HG03571 (cell line): Measurements from ENCODE around the gene LAMC2.
"Not testable (repeated sequence)": the region's sequence is repeated elsewhere in the genome, so short reads cannot be mapped to it uniquely, and the experiment has no call there.

ENCODE experiments used
- ATAC-seq: cut with Tn5 transposase; IDR thresholded peaks from one replicate; pipeline ENCODE4 v1.9.1; 2021; ENCODE audit not compliant: unreplicated experiment

The LAMC2 gene

GRCh38 chr1:183185941-183186490, at the start of gene LAMC2:
TSS of gene LAMC2 (plus strand) at chr1:183186264. CDS start at chr1:183186353, 89 bp downstream.
- no peak for ATAC-seq

DNA sequence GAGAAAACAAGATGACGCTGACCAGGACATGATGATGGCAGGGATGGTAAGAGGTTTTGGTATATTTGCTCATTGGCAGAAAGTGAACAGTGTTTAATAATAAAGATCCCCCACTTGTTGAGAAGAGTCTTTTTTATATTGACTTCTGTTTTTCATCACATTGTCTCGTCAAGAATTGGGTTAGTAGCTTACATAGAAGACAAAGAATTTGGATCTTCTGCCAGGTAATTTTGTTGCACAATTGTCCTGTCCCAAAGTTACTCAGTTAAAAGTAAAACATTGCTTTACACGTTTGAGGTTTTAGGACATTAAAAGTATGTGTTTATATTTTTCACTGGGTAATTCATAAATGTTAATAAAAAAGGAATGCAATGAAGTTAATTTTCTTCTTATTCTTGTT, 48.3 kb upstream of the LAMC2 start:
- ATAC-seq = no peak

DNA sequence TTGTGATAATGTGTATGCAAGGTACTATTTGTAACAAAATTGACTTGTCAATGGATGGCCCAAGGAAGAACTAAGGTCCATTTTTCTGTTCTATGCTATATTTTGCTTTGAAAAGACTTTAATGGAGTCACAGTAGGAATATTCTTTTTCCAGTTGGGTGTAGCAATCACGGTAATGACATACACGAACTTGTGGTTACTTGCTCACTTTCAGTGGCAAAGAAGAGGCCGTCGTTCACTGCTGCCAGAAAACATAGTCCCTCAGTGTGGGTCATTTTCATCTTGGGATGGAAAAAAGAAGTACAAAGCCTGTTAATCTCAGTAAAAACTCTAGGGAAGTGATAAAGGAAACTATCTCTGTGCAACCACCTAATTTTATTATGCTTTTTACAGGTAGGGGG, 47.8 kb upstream of the LAMC2 start:
- no peak for ATAC-seq

- no peak for ATAC-seq
These were observed 46.7 kb upstream of the LAMC2 start for GRCh38 chr1:183139281-183139942.

GRCh38 chr1:183140633-183141032, 45.4 kb upstream of the LAMC2 start:
- ATAC-seq = no peak

DNA sequence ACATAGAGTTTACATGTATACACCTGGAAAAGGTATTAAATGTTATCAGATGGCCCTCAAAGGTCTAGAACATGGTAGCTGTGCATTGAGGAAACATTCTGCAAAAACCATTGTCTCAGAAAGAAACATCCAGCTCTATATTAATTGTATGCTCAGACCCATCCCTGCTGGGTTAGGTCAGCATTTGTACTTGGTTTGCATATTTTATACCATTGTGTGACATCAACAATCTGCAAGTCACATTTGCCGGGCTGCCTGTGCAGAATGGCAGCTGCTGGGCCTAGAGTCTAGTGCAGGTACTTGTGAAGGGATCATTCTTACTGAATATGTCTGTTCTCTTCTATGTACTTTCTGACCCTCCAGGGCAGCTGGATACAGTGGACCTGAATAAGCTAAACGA, 43.9 kb upstream of the LAMC2 start:
- no peak for ATAC-seq

DNA sequence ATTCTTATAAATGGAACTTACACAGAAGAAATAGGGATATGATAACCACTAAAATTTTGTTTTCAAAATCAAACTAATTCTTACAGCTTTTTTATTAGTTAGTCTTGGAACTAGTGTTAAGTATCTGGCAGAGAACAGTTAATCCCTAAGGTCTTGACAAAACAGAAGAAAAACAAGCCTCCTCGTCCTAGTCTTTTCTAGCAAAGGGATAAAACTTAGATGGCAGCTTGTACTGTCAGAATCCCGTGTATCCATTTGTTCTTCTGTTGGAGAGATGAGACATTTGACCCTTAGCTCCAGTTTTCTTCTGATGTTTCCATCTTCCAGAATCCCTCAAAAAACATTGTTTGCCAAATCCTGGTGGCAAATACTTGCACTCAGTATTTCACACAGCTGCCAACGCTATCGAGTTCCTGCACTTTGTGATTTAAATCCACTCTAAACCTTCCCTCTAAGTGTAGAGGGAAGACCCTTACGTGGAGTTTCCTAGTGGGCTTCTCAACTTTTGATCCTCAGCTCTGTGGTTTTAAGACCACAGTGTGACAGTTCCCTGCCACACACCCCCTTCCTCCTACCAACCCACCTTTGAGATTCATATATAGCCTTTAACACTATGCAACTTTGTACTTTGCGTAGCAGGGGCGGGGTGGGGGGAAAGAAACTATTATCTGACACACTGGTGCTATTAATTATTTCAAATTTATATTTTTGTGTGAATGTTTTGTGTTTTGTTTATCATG, 42.3 kb upstream of the LAMC2 start:
- no peak for ATAC-seq

- no peak for ATAC-seq
These were observed 41.3 kb upstream of the LAMC2 start for GRCh38 chr1:183144752-183145151.

GRCh38 chr1:183147735-183148134, 38.3 kb upstream of the LAMC2 start:
- no peak for ATAC-seq

GRCh38 chr1:183148599-183148998, 37.5 kb upstream of the LAMC2 start:
- no peak for ATAC-seq

DNA sequence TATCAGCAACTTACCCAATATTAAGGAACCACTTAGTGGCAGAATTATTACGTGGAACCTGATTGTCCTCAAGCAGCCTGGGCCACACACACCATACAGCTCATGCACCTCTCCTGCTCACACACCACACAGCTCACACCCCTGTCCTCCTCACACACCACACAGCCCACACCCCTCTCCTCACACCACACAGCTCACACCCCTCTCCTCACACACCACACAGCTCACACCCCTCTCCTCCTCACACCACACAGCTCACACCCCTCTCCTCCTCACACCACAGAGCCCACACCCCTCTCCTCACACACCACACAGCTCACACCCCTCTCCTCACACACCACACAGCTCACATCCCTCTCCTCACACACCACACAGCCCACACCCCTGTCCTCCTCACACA, 36.8 kb upstream of the LAMC2 start:
- no peak for ATAC-seq

DNA sequence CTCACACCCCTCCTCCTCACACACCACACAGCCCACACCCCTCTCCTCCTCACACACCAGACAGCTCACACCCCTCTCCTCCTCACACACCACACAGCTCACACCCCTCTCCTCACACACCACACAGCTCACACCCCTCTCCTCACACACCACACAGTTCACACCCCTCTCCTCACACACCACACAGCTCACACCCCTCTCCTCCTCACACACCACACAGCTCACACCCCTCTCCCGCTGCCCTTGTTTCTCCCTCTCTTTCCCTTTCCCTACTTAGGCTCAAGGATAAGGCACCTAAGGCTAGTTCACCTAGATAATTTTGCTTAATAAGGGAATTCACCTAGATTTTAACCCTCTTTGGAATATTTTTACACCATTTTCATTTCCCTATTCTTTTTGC, 36.0 kb upstream of the LAMC2 start:
- ATAC-seq = not testable (repeated sequence)

- ATAC-seq = no peak
These were observed 35.6 kb upstream of the LAMC2 start for GRCh38 chr1:183150445-183150844.

GRCh38 chr1:183152180-183152579, 33.9 kb upstream of the LAMC2 start:
- no peak for ATAC-seq

- no peak for ATAC-seq
These were observed 30.1 kb upstream of the LAMC2 start for GRCh38 chr1:183155939-183156338.

GRCh38 chr1:183159960-183160359, 26.1 kb upstream of the LAMC2 start:
- no peak for ATAC-seq

GRCh38 chr1:183161391-183161790, 24.7 kb upstream of the LAMC2 start:
- ATAC-seq = no peak

- ATAC-seq = no peak
These were observed 22.7 kb upstream of the LAMC2 start for GRCh38 chr1:183163316-183163715.

DNA sequence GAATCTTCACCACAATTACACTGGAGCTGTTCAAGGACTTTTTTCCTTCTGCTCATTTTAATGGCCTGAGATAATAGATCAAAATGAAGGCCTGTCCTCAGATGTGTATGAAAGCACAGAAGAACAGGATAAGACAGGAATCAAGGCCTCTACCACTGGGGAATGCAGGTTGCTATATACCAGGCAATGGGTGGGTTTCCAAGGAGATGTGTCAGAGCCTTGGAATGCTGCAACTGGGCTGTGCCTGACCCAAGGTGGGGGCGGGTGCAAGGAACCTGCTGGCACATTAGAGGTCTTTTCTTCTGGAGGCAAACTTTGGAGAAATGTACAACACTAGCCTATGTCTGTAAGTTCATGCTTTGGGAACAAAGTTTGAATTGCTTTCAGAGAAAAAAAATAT, 21.7 kb upstream of the LAMC2 start:
- ATAC-seq = no peak

DNA sequence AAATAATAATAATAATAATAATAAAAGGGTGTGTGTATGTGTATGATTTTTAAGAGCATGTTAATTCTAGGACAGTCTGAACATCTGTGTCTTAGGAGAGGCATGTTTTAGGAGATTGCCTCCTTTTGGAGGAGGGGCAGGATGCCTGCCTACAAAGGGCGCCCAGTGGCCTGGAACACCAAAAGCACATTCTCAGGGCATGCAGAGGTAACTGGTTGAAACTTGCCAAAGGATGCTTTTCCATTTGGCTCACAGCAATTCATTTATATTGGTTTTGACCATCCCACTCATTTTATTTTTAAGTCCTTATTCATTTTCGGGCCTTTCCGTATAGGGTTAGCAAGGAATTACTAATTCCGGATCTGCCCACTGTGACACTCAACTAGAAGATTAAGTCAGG, 21.1 kb upstream of the LAMC2 start:
- no peak for ATAC-seq

DNA sequence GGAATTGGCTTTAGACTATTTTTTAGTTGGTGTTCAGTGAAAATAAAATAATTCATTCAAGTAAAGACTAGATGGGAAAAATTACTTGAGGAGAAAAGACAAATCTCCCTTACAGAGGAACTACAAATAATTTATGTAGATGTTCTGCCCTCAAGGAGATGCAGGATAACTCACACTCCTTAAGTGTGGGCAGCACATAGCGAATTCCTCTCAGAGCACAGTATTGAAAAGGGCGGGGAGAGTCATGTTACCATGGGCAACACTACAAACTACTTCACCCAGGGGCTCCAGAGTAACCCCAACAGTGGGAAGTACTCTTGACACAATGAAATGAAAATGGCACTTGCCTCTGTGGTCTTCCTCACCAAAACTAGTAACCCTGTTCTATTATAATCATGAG, 20.6 kb upstream of the LAMC2 start:
- no peak for ATAC-seq

GRCh38 chr1:183166454-183166853, 19.6 kb upstream of the LAMC2 start:
- ATAC-seq = no peak
